ENCODE measurements around the gene DIDO1. TPM values are rescaled to one million over a fixed set of nuclear protein-coding genes. Genes with fewer than 3 reads are reported as not detected.

Gene DIDO1
- total and polyA plus RNA-seq, 2 donors (not counting 1 experiment from before 2014, with no cell fraction given): 57.6 to 124 TPM

GRCh38 chr20:62840244-62841197 lies 85.8 kb downstream of the DIDO1 start:
- CTCF ChIA-PET: no interaction called here
- no peak overlapping the region for H3K4me3 Mint-ChIP-seq
- DNase-seq: no peak

GRCh38 chr20:62839816-62840215 lies 86.5 kb downstream of the DIDO1 start:
- Mint-ChIP-seq H3K27ac (peak overlapping the region; percentile 83), H3K4me3 (no peak overlapping the region), H3K4me1 (peaks cover 23% of the 10 kb centered on the region), H3K9me3 (ENCODE audit: insufficient read depth) (no peaks in the 10 kb centered on the region), H3K27me3 (no peaks in the 10 kb centered on the region)
- Histone ChIP-seq H3K27me3 (replicated peaks in 1 of 4; ENCODE audit: control extremely low read depth in 1 of 4, control insufficient read depth in 3 of 4, insufficient read depth in 4 of 4, low read length in 3 of 4) (no peaks in the 10 kb centered on the region), H3K9me3 (ENCODE audit: control extremely low read depth in 1 of 3, control insufficient read depth in 2 of 3, insufficient read depth in 1 of 3, low read length in 2 of 3) (no peaks in the 10 kb centered on the region), H3K79me2 (ENCODE audit: control insufficient read depth, insufficient read depth, low read length) (no peaks in the 10 kb centered on the region), H3K9ac (ENCODE audit: low read length) (no peak overlapping the region), H3K4me1 (ENCODE audit: control insufficient read depth in 2 of 2, insufficient read depth in 2 of 2, low read length in 2 of 2) (peaks cover 17 to 24% of the 10 kb centered on the region in 2 donors), H3K27ac (ENCODE audit: low read length in 2 of 2) (no peak overlapping the region), H3K4me3 (ENCODE audit: control extremely low read depth in 1 of 5, extremely low read depth in 1 of 5, insufficient read depth in 1 of 5, low read depth in 2 of 5, low read length in 4 of 5) (no peak overlapping the region), H3K4me2 (replicated peaks; ENCODE audit: low read depth, low read length, poor library complexity, severe bottlenecking) (no peak overlapping the region), H2AFZ (ENCODE audit: insufficient read depth, low read depth, low read length, poor library complexity, severe bottlenecking) (no peak overlapping the region), H4K20me1 (ENCODE audit: control insufficient read depth, insufficient read depth, low read length, poor library complexity, severe bottlenecking) (no peaks in the 10 kb centered on the region), H3K36me3 (replicated peaks in 1 of 2; ENCODE audit: control extremely low read depth in 1 of 2, control insufficient read depth in 1 of 2, extremely low read depth in 1 of 2, insufficient read depth in 2 of 2, low read length in 1 of 2) (peaks cover 0 to 3% of the 10 kb centered on the region in 2 experiments)
- TF ChIP-seq, protein P1, sequence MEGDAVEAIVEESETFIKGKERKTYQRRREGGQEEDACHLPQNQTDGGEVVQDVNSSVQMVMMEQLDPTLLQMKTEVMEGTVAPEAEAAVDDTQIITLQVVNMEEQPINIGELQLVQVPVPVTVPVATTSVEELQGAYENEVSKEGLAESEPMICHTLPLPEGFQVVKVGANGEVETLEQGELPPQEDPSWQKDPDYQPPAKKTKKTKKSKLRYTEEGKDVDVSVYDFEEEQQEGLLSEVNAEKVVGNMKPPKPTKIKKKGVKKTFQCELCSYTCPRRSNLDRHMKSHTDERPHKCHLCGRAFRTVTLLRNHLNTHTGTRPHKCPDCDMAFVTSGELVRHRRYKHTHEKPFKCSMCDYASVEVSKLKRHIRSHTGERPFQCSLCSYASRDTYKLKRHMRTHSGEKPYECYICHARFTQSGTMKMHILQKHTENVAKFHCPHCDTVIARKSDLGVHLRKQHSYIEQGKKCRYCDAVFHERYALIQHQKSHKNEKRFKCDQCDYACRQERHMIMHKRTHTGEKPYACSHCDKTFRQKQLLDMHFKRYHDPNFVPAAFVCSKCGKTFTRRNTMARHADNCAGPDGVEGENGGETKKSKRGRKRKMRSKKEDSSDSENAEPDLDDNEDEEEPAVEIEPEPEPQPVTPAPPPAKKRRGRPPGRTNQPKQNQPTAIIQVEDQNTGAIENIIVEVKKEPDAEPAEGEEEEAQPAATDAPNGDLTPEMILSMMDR (IDR thresholded peaks at IDR 0.05): no peak
- no peak for TF ChIP-seq EZH2 (IDR thresholded peaks at IDR 0.05; ENCODE audit: borderline replicate concordance, insufficient read depth, low read depth, low read length, poor library complexity, severe bottlenecking)
- intact Hi-C loops (cut with micrococcal nuclease): no loop called here
- ATAC-seq (ENCODE audit: low read depth): no peak
- DNase-seq: no peak
- POLR2A ChIA-PET: no interaction called here
- CTCF ChIA-PET: no interaction called here
- 97% methylated on average over 11 of the region's 11 CpGs for WGBS (ENCODE audit: insufficient coverage)

More at GRCh38 chr20:62840244-62841197, 85.8 kb downstream of the DIDO1 start:
- H3K9me3 ChIP-seq (ENCODE audit: control extremely low read depth in 1 of 3, control insufficient read depth in 2 of 3, insufficient read depth in 1 of 3, low read length in 2 of 3): no peaks in the 10 kb centered on the region
- H3K9ac ChIP-seq (ENCODE audit: low read length): no peak overlapping the region
- intact Hi-C loops (cut with micrococcal nuclease): no loop called here
- H3K79me2 ChIP-seq (ENCODE audit: control insufficient read depth, insufficient read depth, low read length): no peaks in the 10 kb centered on the region
- no peak overlapping the region for H3K4me3 ChIP-seq (ENCODE audit: control extremely low read depth in 1 of 5, extremely low read depth in 1 of 5, insufficient read depth in 1 of 5, low read depth in 2 of 5, low read length in 4 of 5)
- no peaks in the 10 kb centered on the region for H3K27me3 ChIP-seq (replicated peaks in 1 of 4; ENCODE audit: control extremely low read depth in 1 of 4, control insufficient read depth in 3 of 4, insufficient read depth in 4 of 4, low read length in 3 of 4)
- TF ChIP-seq EZH2 (IDR thresholded peaks at IDR 0.05; ENCODE audit: borderline replicate concordance, insufficient read depth, low read depth, low read length, poor library complexity, severe bottlenecking): no peak
- TF ChIP-seq, protein P1 (IDR thresholded peaks at IDR 0.05): no peak
- peaks cover 23% of the 10 kb centered on the region for H3K4me1 Mint-ChIP-seq
- no peaks in the 10 kb centered on the region for H4K20me1 ChIP-seq (ENCODE audit: control insufficient read depth, insufficient read depth, low read length, poor library complexity, severe bottlenecking)
- H3K4me1 ChIP-seq (ENCODE audit: control insufficient read depth in 2 of 2, insufficient read depth in 2 of 2, low read length in 2 of 2): peaks cover 17 to 24% of the 10 kb centered on the region in 2 donors
- WGBS (ENCODE audit: insufficient coverage): 92% methylated on average over 41 of the region's 45 CpGs
- no peak overlapping the region for H2AFZ ChIP-seq (ENCODE audit: insufficient read depth, low read depth, low read length, poor library complexity, severe bottlenecking)
- no peak for ATAC-seq (ENCODE audit: low read depth)
- H3K27me3 Mint-ChIP-seq: no peaks in the 10 kb centered on the region
- no peaks in the 10 kb centered on the region for H3K9me3 Mint-ChIP-seq (ENCODE audit: insufficient read depth)
- POLR2A ChIA-PET: interaction anchor here (1.6 kb wide), 1 partner anchor 15 kb away, joined by 4 read pairs; no protein-coding TSS in a partner anchor
- H3K27ac Mint-ChIP-seq: peak overlapping the region; percentile 56
- no peak overlapping the region for H3K4me2 ChIP-seq (replicated peaks; ENCODE audit: low read depth, low read length, poor library complexity, severe bottlenecking)
- no peak overlapping the region for H3K27ac ChIP-seq (ENCODE audit: low read length in 2 of 2)
- H3K36me3 ChIP-seq (replicated peaks in 1 of 2; ENCODE audit: control extremely low read depth in 1 of 2, control insufficient read depth in 1 of 2, extremely low read depth in 1 of 2, insufficient read depth in 2 of 2, low read length in 1 of 2): peaks cover 0 to 3% of the 10 kb centered on the region in 2 experiments

All from B cell (primary cell).